Loucy (cell line): ENCODE measurements around the gene NFIX.
"Not testable (repeated sequence)": the region's sequence is repeated elsewhere in the genome, so short reads cannot be mapped to it uniquely, and the experiment has no call there.

ENCODE experiments used
- CTCF ChIP-seq: fragments of 200-600 bp; sonication (generic); conservative IDR thresholded peaks from 2 replicates; pipeline ENCODE4 v1.5.1; 2014; ENCODE audit warnings: mild to moderate bottlenecking, antibody characterized with exemption, low read length
- EZH2phosphoT487 ChIP-seq: fragments of 200-600 bp; IDR thresholded peaks from 2 replicates; pipeline ENCODE4 v1.6.1; 2018; ENCODE audit warnings: antibody characterized with exemption, mild to moderate bottlenecking, moderate library complexity, borderline replicate concordance

- TF ChIP-seq EZH2phosphoT487, CTCF: not testable (repeated sequence)
Measured at GRCh38 chr19:12952050-12952449, 43.2 kb upstream of the NFIX start.
